Astrocyte (in vitro differentiated cells and primary cell): Measurements from ENCODE around the gene CDK8.

Source experiments
- EZH2 ChIP-seq: IDR thresholded peaks from 2 replicates; pipeline ENCODE4 v1.6.1; 2012; ENCODE audit warnings: mild to moderate bottlenecking, low read length, inconsistent platforms; ENCODE audit not compliant: insufficient read depth
- TF ChIP-seq, protein P1 (sequence below): IDR thresholded peaks from 2 replicates; pipeline ENCODE4 v1.5.1; 2011; ENCODE audit warnings: low read depth, mild to moderate bottlenecking, inconsistent platforms, low read length, moderate library complexity; ENCODE audit not compliant: insufficient read depth

DNA sequence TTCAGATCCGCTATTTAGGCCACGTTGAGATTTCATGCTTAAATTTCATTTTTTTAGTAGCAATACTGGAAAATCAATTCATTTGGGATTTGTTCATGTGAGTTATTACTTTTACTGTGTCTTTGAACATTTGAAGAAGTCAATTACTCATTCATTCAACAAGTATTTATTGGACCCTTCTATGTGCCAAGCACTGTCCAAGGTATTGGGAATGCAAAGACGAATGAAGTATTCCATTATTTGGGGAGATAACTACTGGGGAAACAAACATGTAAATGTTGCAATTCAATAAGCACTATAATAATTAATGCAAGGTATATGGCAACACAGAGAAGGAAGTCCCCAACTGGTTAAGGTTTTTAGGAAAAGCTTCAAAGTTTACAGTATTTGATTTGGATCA lies 5.7 kb downstream of the CDK8 start:
- TF ChIP-seq, protein P1, sequence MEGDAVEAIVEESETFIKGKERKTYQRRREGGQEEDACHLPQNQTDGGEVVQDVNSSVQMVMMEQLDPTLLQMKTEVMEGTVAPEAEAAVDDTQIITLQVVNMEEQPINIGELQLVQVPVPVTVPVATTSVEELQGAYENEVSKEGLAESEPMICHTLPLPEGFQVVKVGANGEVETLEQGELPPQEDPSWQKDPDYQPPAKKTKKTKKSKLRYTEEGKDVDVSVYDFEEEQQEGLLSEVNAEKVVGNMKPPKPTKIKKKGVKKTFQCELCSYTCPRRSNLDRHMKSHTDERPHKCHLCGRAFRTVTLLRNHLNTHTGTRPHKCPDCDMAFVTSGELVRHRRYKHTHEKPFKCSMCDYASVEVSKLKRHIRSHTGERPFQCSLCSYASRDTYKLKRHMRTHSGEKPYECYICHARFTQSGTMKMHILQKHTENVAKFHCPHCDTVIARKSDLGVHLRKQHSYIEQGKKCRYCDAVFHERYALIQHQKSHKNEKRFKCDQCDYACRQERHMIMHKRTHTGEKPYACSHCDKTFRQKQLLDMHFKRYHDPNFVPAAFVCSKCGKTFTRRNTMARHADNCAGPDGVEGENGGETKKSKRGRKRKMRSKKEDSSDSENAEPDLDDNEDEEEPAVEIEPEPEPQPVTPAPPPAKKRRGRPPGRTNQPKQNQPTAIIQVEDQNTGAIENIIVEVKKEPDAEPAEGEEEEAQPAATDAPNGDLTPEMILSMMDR: no peak
- no peak for TF ChIP-seq EZH2
